Hematopoietic multipotent progenitor cell (in vitro differentiated cells): ENCODE measurements around the gene SOWAHD. TPM values are rescaled to one million over a fixed set of nuclear protein-coding genes. Genes with fewer than 3 reads are reported as not detected.

ENCODE experiments used
- DNase-seq, 3 donors: peaks; one replicate each; pipeline ENCODE4 v3.0.0-alpha.2; 2011 to 2015; ENCODE audit warnings: low read depth in 2 of 3, low spot score in 2 of 3
- small RNA-seq: library from RNA; depleted of rRNA; stranded (forward); fragments of <200 nt; gene quantifications from one replicate; pipeline ENCODE3, GENCODE V24; 2012
- total RNA-seq: library from RNA; depleted of rRNA; stranded (reverse); fragments of >200 nt; gene quantifications from one replicate; pipeline ENCODE4 v1.2.3, GENCODE V29; 2012

Gene SOWAHD
- total RNA-seq, 1 donor = 3.5 TPM

DNA sequence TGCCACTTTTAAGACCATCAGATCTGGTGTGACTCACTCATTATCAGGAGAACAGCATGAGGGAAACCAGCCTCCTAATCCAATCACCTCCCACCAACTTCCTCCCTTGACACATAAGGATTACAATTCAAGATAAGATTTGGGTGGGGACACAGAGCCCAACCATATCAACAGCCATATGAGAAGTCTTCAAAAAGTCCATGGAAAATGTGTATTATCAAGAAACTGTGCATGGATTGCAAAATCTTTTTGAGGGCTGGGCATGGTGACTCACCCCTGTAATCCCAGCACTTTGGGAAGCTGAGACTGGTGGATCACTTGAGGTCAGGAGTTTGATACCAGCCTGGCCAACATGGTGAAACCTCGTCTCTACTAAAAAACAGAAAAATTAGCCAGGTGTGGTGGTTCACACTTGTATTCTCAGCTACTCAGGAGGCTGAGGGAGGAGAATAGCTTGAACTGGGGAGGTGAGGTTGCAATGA lies 50.8 kb downstream of the SOWAHD start:
- peak in 1 of 3 donors; percentile 8 for DNase-seq

Small RNA genes lying within 50 kb of the gene (small RNA-seq; reads per million reads assigned to genes)
- not detected for gene SNORA69

Other genes with a start within 250 kb of the SOWAHD start
- gene STEEP1, start 193.2 kb upstream of the SOWAHD start, total RNA-seq = 17.8 TPM
- gene UBE2A, start 184.0 kb upstream of the SOWAHD start, total RNA-seq = 21.3 TPM
- 5.4 TPM for gene NKRF, start 152.2 kb upstream of the SOWAHD start, total RNA-seq
- gene SEPTIN6, start 65.4 kb upstream of the SOWAHD start, total RNA-seq = 316 TPM
- gene RPL39, start 33.0 kb downstream of the SOWAHD start, total RNA-seq = 1,963 TPM
- gene UPF3B, start 94.4 kb downstream of the SOWAHD start, total RNA-seq = 1.3 TPM
- gene RNF113A, start 113.1 kb downstream of the SOWAHD start, total RNA-seq = 19.7 TPM
- gene NDUFA1, start 113.2 kb downstream of the SOWAHD start, total RNA-seq = 11.6 TPM
- gene AKAP14, start 137.3 kb downstream of the SOWAHD start, total RNA-seq = not detected
- 3.2 TPM for gene NKAP, start 185.2 kb downstream of the SOWAHD start, total RNA-seq